GM12878 (cell line): Measurements from ENCODE around the gene COPS7A. TPM values are rescaled to one million over a fixed set of nuclear protein-coding genes. Genes with fewer than 3 reads are reported as not detected.

Experiments
- ATAC-seq: fragments of 200-7000 bp; cut with Tn5 transposase; 3 replicates; pipeline ENCODE4 v1.9.1; 2020; ENCODE audit warnings: mild to moderate bottlenecking, moderate library complexity
- BruUV-seq: library from RNA; stranded (reverse); fragments of 400-500 nt; replicated peaks from 2 replicates; lab custom pipeline; 2021; lab: Mats Ljungman, UMichigan
- CTCF ChIA-PET: fragments of 300-600 bp; sonication (Branson Sonifier 250); formaldehyde crosslinking; extraction: SDS; loops from one replicate; lab custom pipeline; 2021; ENCODE audit warnings: inconsistent platforms; lab: Yijun Ruan, JAX
- POLR2A ChIA-PET: fragments of 350-600 bp; formaldehyde crosslinking; extraction: SDS; loops from one replicate; lab custom pipeline; 2021; ENCODE audit warnings: inconsistent platforms; lab: Charles Lee
- RAD21 ChIA-PET: fragments of 300-600 bp; sonication (Branson Sonifier 250); formaldehyde crosslinking; loops from one replicate; lab custom pipeline; 2023; ENCODE audit warnings: antibody characterized with exemption; ENCODE audit not compliant: unreplicated experiment; lab: Charles Lee
- SMC1A ChIA-PET: fragments of 300-600 bp; sonication (Branson Sonifier 250); formaldehyde crosslinking; loops from one replicate; lab custom pipeline; 2023; ENCODE audit not compliant: unreplicated experiment, uncharacterized antibody; lab: Charles Lee
- DNase-seq: peaks from one replicate; pipeline ENCODE4 v3.0.0-alpha.2; 2011; ENCODE audit warnings: low read depth, low spot score
- FAIRE-seq: peaks from 3 replicates; lab custom pipeline; 2011; peaks lifted over from hg19 to GRCh38; lab: Jason Lieb, UNC
- H2AFZ ChIP-seq: 2 replicates; pipeline ENCODE4 v1.6.0; 2011; ENCODE audit warnings: low read depth, low read length, control low read depth; ENCODE audit not compliant: control insufficient read depth
- H3K27ac ChIP-seq: 2 replicates; pipeline ENCODE4 v1.5.1; 2011; ENCODE audit warnings: control low read depth; ENCODE audit not compliant: control insufficient read depth, insufficient read depth
- H3K27me3 ChIP-seq, 2 experiments: replicated peaks in 1 of 2; 2 replicates each; pipeline versions ENCODE4 v1.6.0 to v1.6.1; 2011; ENCODE audit warnings: low read length in 1 of 2; ENCODE audit not compliant: control insufficient read depth in 2 of 2, insufficient read depth in 2 of 2
- H3K36me3 ChIP-seq, 2 experiments: 2 replicates each; pipeline ENCODE4 v1.5.1; 2011; ENCODE audit warnings: low read length in 1 of 2; ENCODE audit not compliant: control insufficient read depth in 2 of 2, insufficient read depth in 2 of 2
- H3K4me1 ChIP-seq: 2 replicates; pipeline ENCODE4 v1.6.1; 2011; ENCODE audit warnings: mild to moderate bottlenecking, low read length, moderate library complexity, mixed read lengths; ENCODE audit not compliant: control insufficient read depth, insufficient read depth
- H3K4me2 ChIP-seq: 2 replicates; pipeline ENCODE4 v1.6.0; 2011; ENCODE audit warnings: control low read depth; ENCODE audit not compliant: control insufficient read depth, insufficient read depth
- H3K4me3 ChIP-seq: fragments of 200-600 bp; sonication (generic); 2 replicates; pipeline ENCODE4 v1.5.1; 2016
- H3K79me2 ChIP-seq: 2 replicates; pipeline ENCODE4 v1.6.0; 2011; ENCODE audit warnings: low read length; ENCODE audit not compliant: control insufficient read depth, insufficient read depth
- H3K9ac ChIP-seq: 2 replicates; pipeline ENCODE4 v1.8.0; 2011; ENCODE audit warnings: low read length, control low read depth, mixed read lengths; ENCODE audit not compliant: control insufficient read depth, insufficient read depth
- H3K9me3 ChIP-seq: replicated peaks from 3 replicates; pipeline ENCODE4 v1.5.1; 2011; ENCODE audit warnings: mild to moderate bottlenecking, low read length; ENCODE audit not compliant: control insufficient read depth, insufficient read depth
- H4K20me1 ChIP-seq: 2 replicates; pipeline ENCODE4 v1.6.0; 2011; ENCODE audit not compliant: control insufficient read depth, insufficient read depth
- CREB1 ChIP-seq: IDR thresholded peaks from 2 replicates; pipeline ENCODE4 v1.6.1; 2012; ENCODE audit warnings: low read depth, mild to moderate bottlenecking, inconsistent platforms
- EED ChIP-seq: sonication (generic); IDR thresholded peaks from 2 replicates; pipeline ENCODE4 v1.6.1; 2016; ENCODE audit warnings: antibody characterized with exemption, low read depth
- FOXK2 ChIP-seq: fragments of 450-650 bp; IDR thresholded peaks from 2 replicates; pipeline ENCODE4 v1.6.1; 2017; ENCODE audit warnings: mild to moderate bottlenecking, moderate library complexity
- PAX8 ChIP-seq: fragments of 450-650 bp; IDR thresholded peaks from 2 replicates; pipeline ENCODE4 v1.6.1; 2017; ENCODE audit warnings: mild to moderate bottlenecking, moderate library complexity
- ZBED1 ChIP-seq: IDR thresholded peaks from 2 replicates; pipeline ENCODE4 v1.6.1; 2016; ENCODE audit warnings: borderline replicate concordance
- WGBS: methylation state at CpG from one replicate; pipeline ENCODE4 v1.1.6; 2016; ENCODE audit warnings: low lambda C conversion rate; ENCODE audit not compliant: insufficient replicate concordance, insufficient coverage; ENCODE audit errors: missing lambda C conversion rate; 5-methylcytosine and 5-hydroxymethylcytosine counted together
- in situ Hi-C: fragments of 300-500 bp; cut with MboI; formaldehyde crosslinking; loops from 9 replicates; pipeline ENCODE4 v1.14.3; 2018; ENCODE audit warnings: mixed read lengths
- intact Hi-C: fragments of 100-400 bp; cut with micrococcal nuclease; formaldehyde crosslinking; loops from one replicate; pipeline ENCODE4 v1.14.2; 2022; ENCODE audit not compliant: unreplicated experiment
- polyA plus RNA-seq, 11 experiments: library from polyadenylated mRNA; depleted of rRNA in 4 of 11; unstranded in 6 of 11; stranded (reverse) in 5 of 11; fragments of >200 nt; fragmentation: Nextera tagmentation in 4 of 11; fragmentation: Illumina TruSeq in 1 of 11; extraction: Ambion mirVana in 4 of 11; extraction: Trizol in 1 of 11; gene quantifications; 1 replicate in 1 of 11; 2 replicates in 10 of 11; pipeline versions ENCODE4 v1.2.1 to v1.2.3, GENCODE V29; 2011 to 2016; ENCODE audit warnings: inconsistent platforms in 2 of 11, missing spikeins in 2 of 11, low read depth in 1 of 11
- total RNA-seq, 4 experiments: library from RNA; depleted of rRNA in 3 of 4; stranded (reverse); fragments of >200 nt in 3 of 4; fragmentation: Illumina TruSeq in 1 of 4; extraction: Trizol in 1 of 4; gene quantifications; 2 replicates each; pipeline versions ENCODE4 v1.2.1 to v1.2.3, GENCODE V29; 2013 to 2021
- TF ChIP-seq, protein P1 (sequence below): fragments of 450-650 bp; IDR thresholded peaks from 2 replicates; pipeline ENCODE4 v1.6.1; 2016; ENCODE audit warnings: mild to moderate bottlenecking, moderate library complexity, borderline replicate concordance

The COPS7A gene
- total and polyA plus RNA-seq, 10 of the 15 experiments (the other 5 are each of a cell fraction or from before 2014, with no cell fraction given): 25.7 to 74.0 (median 51.9) TPM

DNA sequence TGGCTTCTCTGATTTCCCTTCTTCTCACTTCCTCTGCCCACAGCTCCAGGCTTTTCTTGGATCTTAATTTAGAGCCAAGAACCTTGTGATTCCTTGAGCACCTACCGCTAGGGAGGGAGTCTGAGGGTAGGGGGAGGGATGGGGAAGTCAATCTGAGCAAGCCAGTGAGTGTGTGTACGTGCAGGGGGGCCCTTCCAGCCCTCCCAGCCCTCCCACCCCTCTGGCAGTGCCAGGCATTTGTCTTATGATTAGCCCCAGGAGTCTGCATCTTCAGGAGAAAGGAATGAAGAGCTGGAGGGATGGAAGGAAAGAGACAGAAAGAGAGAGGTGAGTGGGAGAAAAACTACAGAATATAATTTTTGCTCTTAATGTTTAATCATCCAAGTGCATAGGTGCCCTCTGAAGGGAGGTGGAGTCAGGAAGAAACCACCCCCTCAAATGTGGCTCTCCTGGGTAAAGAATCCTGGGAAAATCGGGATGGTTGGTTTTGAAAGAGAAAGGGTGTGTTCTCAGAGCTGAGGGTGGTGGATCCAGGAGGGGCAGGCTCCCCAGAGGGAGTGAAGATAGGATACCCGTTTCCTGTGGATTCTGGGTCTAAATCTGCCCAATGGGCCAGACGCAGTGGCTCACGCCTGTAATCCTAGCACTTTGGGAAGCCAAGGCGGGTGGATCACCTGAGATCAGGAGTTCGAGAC lies 25.3 kb upstream of the COPS7A start:
- Histone ChIP-seq H3K27ac (no peak overlapping the region), H3K4me2 (no peak overlapping the region), H3K4me3 (no peak overlapping the region), H3K36me3 (no peaks in the 10 kb centered on the region), H3K4me1 (peaks cover 12% of the 10 kb centered on the region), H3K9ac (no peak overlapping the region), H2AFZ (no peak overlapping the region), H3K79me2 (no peaks in the 10 kb centered on the region), H3K27me3 (peaks cover 13 to 19% of the 10 kb centered on the region in 2 experiments), H3K9me3 (no peaks in the 10 kb centered on the region), H4K20me1 (no peaks in the 10 kb centered on the region)
- CTCF ChIA-PET: interaction anchor here (0.7 to 1.2 kb wide), 7 partner anchors 25 to 134 kb away, joined by 3 to 5 read pairs (median 4); partner anchors contain the start of genes COPS7A and MLF2
- FAIRE-seq: no peak
- in situ Hi-C loops: no loop called here
- POLR2A ChIA-PET: interaction anchor here (1.6 kb wide), 1 partner anchor 10 kb away, joined by 4 read pairs; the partner anchor contains the start of gene ZNF384
- no peak for DNase-seq
- ATAC-seq: no peak
- RAD21 ChIA-PET: interaction anchor here (0.7 to 1.3 kb wide), 3 partner anchors 9 to 147 kb away, joined by 3 read pairs; partner anchors contain the start of gene ZNF384
- SMC1A ChIA-PET: interaction anchor here (0.9 to 3.9 kb wide), 3 partner anchors 25 to 145 kb away, joined by 4 to 16 read pairs (median 8); partner anchors contain the start of gene COPS7A
- no TSS peak for BruUV-seq
- TF ChIP-seq EED (no peak), PAX8 (no peak), CREB1 (no peak), ZBED1 (no peak), FOXK2 (no peak)
- TF ChIP-seq, protein P1, sequence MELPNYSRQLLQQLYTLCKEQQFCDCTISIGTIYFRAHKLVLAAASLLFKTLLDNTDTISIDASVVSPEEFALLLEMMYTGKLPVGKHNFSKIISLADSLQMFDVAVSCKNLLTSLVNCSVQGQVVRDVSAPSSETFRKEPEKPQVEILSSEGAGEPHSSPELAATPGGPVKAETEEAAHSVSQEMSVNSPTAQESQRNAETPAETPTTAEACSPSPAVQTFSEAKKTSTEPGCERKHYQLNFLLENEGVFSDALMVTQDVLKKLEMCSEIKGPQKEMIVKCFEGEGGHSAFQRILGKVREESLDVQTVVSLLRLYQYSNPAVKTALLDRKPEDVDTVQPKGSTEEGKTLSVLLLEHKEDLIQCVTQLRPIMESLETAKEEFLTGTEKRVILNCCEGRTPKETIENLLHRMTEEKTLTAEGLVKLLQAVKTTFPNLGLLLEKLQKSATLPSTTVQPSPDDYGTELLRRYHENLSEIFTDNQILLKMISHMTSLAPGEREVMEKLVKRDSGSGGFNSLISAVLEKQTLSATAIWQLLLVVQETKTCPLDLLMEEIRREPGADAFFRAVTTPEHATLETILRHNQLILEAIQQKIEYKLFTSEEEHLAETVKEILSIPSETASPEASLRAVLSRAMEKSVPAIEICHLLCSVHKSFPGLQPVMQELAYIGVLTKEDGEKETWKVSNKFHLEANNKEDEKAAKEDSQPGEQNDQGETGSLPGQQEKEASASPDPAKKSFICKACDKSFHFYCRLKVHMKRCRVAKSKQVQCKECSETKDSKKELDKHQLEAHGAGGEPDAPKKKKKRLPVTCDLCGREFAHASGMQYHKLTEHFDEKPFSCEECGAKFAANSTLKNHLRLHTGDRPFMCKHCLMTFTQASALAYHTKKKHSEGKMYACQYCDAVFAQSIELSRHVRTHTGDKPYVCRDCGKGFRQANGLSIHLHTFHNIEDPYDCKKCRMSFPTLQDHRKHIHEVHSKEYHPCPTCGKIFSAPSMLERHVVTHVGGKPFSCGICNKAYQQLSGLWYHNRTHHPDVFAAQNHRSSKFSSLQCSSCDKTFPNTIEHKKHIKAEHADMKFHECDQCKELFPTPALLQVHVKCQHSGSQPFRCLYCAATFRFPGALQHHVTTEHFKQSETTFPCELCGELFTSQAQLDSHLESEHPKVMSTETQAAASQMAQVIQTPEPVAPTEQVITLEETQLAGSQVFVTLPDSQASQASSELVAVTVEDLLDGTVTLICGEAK: no peak
- intact Hi-C loops: loop anchor here (1.0 kb wide), 1 partner anchor 81 kb away; no protein-coding TSS in a partner anchor
- 30% methylated on average over 8 of the region's 8 CpGs for WGBS
